HTERT RPE-1 (cell line): ENCODE measurements around the gene ST3GAL4.
"Not testable (repeated sequence)": the region's sequence is repeated elsewhere in the genome, so short reads cannot be mapped to it uniquely, and the experiment has no call there.

Source experiments
- in situ Hi-C: fragments of 300-500 bp; cut with MboI; formaldehyde crosslinking; loops from 4 replicates; pipeline ENCODE4 v1.14.3; 2020; ENCODE audit warnings: low sequenced_read_pairs

Gene ST3GAL4

GRCh38 chr11:126355324-126355925, at the start of gene ST3GAL4:
TSS of gene ST3GAL4 (plus strand) at chr11:126355686. CDS start at chr11:126406156, 50,470 bp downstream.
- in situ Hi-C loops: no loop called here

GRCh38 chr11:126305699-126306098, 49.8 kb upstream of the ST3GAL4 start:
- in situ Hi-C loops: no loop called here

GRCh38 chr11:126307706-126308105, 47.8 kb upstream of the ST3GAL4 start:
- in situ Hi-C loops: no loop called here

GRCh38 chr11:126308271-126308671, 47.2 kb upstream of the ST3GAL4 start:
- in situ Hi-C loops: no loop called here

GRCh38 chr11:126308771-126309170, 46.7 kb upstream of the ST3GAL4 start:
- in situ Hi-C loops: not testable (repeated sequence)

DNA sequence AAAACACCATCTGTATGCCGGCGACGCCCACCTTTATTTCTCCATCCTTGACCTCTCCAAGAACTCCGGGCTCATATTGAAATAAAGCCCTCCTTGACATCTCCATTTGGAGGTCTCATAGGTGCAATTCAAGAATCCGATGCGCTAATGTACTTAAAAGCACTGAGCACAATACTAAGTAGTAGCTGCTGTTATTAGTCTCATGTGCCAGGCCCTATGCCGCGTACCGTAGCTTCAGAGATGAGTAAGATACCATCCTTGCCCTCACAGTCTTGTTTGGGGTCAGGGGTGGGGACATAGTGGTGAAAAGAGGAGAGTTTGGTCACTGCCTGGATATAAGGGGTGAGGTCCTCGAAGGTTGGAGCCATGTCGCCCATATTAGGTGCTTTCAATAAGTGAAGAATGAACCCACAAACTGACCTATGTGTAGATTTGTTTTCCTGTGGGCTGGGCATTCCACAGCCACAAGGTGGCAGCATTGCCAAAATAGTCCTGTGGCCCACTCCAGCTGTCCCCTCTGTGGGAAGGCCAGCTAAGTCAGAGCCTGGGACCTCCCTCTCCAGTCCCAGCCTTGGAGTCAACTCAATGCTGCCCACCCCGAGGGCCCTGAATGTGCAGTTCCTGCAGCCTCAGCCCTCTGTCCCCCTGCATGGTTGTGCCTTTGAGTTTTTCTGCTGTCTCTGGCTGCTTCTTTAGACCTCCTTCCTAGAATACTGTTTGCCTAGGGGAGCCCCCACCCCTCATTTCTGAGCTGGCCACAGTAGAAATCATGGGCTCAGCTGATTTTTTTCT, 45.1 kb upstream of the ST3GAL4 start:
- in situ Hi-C loops: no loop called here

GRCh38 chr11:126310992-126311310, 44.5 kb upstream of the ST3GAL4 start:
- in situ Hi-C loops: no loop called here

- in situ Hi-C loops: no loop called here
Measured at GRCh38 chr11:126311401-126312291, 43.8 kb upstream of the ST3GAL4 start.

DNA sequence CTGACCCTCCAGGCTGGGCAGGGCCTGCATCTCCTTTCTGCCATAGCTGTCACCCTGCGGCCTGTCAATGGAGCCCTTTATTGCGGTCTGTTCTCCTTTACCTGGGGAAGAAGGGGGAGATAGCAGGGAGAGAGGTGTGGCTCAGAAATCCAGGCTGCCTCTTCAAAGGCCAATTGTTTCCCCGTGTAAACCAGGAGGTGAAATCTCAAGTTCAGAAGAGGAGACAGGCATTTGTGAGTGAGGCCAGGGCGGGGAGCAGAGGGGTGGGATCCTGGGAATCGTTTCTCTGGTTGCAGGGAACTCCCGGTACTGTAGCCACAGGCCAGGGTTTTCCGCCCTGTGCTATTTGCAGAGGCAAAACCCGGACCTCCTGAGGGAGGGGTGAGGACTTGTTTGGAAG, 42.5 kb upstream of the ST3GAL4 start:
- in situ Hi-C loops: no loop called here

GRCh38 chr11:126313826-126314225, 41.7 kb upstream of the ST3GAL4 start:
- in situ Hi-C loops: no loop called here

DNA sequence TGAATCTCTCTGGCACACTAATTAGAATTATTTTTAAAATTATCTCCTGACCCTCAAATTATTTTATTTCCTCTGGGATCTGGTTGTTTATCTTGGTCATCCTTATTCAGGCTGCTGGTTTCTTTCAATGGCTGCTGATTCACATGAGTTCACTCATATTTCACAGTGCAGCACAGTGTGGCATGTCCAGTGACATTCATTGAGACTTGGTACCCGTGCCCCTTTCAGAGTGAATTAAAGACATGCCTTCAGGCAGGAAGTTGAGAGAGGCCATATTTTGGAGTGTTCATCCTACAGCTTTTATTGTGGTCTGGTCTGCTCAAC, 38.1 kb upstream of the ST3GAL4 start:
- in situ Hi-C loops: no loop called here

GRCh38 chr11:126317756-126318573, 37.5 kb upstream of the ST3GAL4 start:
- in situ Hi-C loops: no loop called here

GRCh38 chr11:126318574-126319373, 36.7 kb upstream of the ST3GAL4 start:
- in situ Hi-C loops: no loop called here

DNA sequence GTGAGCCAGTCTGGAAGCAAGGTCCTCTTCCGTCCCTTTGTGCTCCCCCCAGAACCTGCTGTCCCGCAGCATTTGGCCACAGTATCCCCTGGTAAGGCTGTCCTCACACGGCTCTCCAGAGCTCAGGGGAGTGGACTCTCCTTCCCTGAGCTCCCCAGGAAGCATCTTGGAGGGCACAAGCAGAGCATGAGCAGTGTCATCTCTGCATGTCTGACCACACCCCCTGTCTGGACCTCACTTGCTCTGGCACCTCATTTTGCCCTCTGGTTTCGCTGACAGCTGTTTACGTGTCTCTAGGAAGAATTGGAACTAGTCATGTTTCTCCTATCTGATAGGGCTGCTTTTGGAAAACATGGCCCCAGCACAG, 36.1 kb upstream of the ST3GAL4 start:
- in situ Hi-C loops: no loop called here

DNA sequence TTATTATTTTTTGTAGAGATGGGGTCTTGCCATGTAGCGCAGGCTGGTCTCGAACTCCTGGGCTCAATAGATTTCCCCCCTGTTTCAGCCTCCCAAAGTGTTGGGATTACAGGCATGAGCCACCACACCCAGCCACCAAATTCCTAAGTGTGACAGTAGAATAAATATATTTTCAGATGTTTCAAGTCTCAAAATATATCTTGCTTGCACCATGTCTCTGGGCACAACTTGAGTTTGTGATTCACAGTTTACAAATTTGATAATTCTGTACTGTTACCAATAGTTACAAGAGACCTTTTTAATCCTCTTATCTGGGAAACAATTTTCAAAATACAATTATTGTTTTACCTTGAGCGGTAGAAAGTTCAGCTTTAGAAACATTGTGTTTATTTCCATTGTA, 32.5 kb upstream of the ST3GAL4 start:
- in situ Hi-C loops: no loop called here

- in situ Hi-C loops: no loop called here
Measured at GRCh38 chr11:126327281-126328000, 28.0 kb upstream of the ST3GAL4 start.

DNA sequence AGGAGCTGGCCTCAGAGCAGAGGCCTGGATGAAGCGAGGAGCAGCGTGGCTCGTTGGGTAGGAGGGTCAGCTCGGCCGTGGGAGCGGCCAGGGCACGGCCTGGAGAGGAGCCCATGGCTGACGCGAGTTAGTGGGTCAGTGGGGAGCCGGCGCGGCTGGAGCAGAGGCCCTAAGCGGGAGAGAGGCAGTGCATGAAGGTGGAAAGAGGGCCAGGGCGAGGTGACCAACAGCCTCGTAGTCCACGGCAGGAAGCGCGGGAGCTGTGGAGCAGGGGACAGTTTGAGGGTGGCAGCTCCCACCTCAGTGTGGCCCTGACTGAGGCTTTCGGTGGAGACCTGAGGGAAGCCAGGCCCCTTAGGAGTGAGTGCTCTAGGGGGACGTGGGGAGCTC, 27.5 kb upstream of the ST3GAL4 start:
- in situ Hi-C loops: no loop called here

GRCh38 chr11:126328444-126328843, 27.0 kb upstream of the ST3GAL4 start:
- in situ Hi-C loops: no loop called here

DNA sequence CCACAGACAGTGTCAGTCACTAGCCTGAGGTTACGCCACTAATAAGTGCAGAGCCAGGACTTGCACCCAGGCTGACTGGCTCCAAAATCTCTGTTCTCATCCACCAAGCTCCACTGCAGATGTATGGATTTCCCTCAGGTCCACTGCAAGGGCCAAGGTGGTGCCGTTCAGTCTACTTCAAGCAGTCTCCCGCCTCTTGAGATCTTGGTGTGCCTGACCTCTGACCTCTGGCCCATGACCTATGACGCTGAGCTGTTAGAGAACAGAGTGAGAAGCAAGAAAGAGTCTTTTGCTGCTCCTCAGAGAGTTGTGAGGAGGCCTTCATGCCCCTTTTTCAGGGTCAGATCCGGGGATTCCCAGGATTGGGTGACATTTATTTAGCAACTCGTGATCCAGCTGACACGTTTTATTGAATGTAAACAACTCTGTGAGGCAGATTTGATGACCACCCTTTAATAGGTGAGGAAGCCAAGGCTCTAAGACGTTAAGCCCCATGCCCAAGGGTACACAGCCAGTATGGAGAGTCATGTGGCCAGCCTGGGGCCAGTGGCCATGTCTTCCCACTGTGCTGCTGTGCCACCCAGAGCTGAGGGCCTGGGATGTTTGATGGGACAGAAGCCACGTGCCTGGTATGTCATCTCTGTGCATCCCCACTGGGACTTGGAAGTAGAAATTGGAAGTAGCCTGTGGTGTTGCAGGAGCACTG, 26.4 kb upstream of the ST3GAL4 start:
- in situ Hi-C loops: no loop called here
